ENCODE data around the gene COL23A1. TPM values are rescaled to one million over a fixed set of nuclear protein-coding genes. Genes with fewer than 3 reads are reported as not detected.

The COL23A1 gene
- total and polyA plus RNA-seq, 5 donors from 2014 or later: not detected

DNA sequence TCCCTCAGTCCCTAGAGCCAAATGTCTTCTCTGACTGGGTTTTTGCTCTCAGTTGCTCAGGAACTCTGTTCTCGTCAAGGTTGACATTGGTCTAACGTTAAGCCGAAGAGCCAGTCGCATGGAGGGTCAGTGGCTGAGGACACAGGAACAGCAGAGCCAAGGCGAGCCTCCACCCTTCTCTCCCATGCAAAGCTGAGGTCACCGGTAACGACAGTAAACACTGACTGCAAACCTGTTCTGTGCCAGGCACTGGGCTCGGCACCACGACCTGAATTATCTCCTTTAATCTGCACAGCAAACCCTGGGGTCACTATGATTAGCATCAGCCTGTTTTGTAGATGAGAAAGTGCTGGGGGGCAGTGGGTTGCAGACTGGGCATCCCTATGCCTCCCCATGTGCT is 171.0 kb downstream of the COL23A1 start:
- Histone ChIP-seq H3K36me3 (ENCODE audit: control insufficient read depth, insufficient read depth, low read length) (no peaks in the 10 kb centered on the region), H3K4me3 (ENCODE audit: low read depth, low read length) (no peak overlapping the region), H3K9me3 (ENCODE audit: control insufficient read depth in 2 of 2, low read length in 2 of 2) (no peaks in the 10 kb centered on the region), H3K27me3 (ENCODE audit: control insufficient read depth, insufficient read depth, low read length) (no peaks in the 10 kb centered on the region), H3K27ac (ENCODE audit: insufficient read depth, low read length, poor library complexity, severe bottlenecking) (no peak overlapping the region), H3K4me1 (ENCODE audit: control insufficient read depth, insufficient read depth, low read length, poor library complexity, severe bottlenecking) (no peaks in the 10 kb centered on the region)
- Mint-ChIP-seq H3K36me3 (no peaks in the 10 kb centered on the region), H3K9me3 (no peaks in the 10 kb centered on the region), H3K27me3 (peaks cover 5% of the 10 kb centered on the region), H3K27ac (no peak overlapping the region), H3K4me1 (peaks cover 0 to 3% (median 0%) of the 10 kb centered on the region in 4 donors), H3K4me3 (no peak overlapping the region)
- ATAC-seq (ENCODE audit: low read depth in 2 of 2): no peak
- DNase-seq: no peak

DNA sequence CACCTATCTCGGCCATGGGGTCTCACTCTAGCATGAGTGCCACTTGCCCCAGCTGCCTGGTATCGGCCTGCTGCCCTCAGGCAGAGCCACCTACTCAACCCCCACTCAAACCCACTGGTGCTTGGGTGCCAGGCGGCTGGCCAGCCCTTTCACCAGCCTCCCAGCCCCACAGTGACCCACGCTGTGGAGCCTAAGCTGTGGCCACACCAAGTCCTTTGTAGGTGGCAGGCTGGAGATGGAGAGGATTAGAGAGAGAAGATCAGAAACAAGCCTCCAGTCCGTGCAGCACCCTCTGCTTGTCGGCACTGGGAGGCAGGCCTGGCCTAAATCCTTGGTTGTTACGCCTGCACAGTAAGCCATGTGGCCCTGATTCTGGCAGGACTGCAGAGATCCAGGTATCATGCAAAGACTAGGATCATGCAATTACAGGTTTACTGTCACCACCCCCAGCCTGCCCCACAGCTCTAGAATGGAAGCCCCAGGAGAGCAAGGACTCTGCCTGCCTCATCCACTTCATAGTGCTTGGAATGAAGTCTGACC is 171.7 kb downstream of the COL23A1 start:
- DNase-seq: no peak
- Histone ChIP-seq H3K36me3 (ENCODE audit: control insufficient read depth, insufficient read depth, low read length) (no peaks in the 10 kb centered on the region), H3K27me3 (ENCODE audit: control insufficient read depth, insufficient read depth, low read length) (no peaks in the 10 kb centered on the region), H3K4me3 (ENCODE audit: low read depth, low read length) (no peak overlapping the region), H3K27ac (ENCODE audit: insufficient read depth, low read length, poor library complexity, severe bottlenecking) (no peak overlapping the region), H3K4me1 (ENCODE audit: control insufficient read depth, insufficient read depth, low read length, poor library complexity, severe bottlenecking) (no peaks in the 10 kb centered on the region), H3K9me3 (ENCODE audit: control insufficient read depth in 2 of 2, low read length in 2 of 2) (no peaks in the 10 kb centered on the region)
- ATAC-seq (ENCODE audit: low read depth in 2 of 2): no peak
- no peaks in the 10 kb centered on the region for H3K9me3 Mint-ChIP-seq
- H3K4me1 Mint-ChIP-seq: peaks cover 0 to 3% (median 0%) of the 10 kb centered on the region in 4 donors
- no peaks in the 10 kb centered on the region for H3K36me3 Mint-ChIP-seq
- H3K4me3 Mint-ChIP-seq: no peak overlapping the region
- no peak overlapping the region for H3K27ac Mint-ChIP-seq
- peaks cover 5% of the 10 kb centered on the region for H3K27me3 Mint-ChIP-seq

DNA sequence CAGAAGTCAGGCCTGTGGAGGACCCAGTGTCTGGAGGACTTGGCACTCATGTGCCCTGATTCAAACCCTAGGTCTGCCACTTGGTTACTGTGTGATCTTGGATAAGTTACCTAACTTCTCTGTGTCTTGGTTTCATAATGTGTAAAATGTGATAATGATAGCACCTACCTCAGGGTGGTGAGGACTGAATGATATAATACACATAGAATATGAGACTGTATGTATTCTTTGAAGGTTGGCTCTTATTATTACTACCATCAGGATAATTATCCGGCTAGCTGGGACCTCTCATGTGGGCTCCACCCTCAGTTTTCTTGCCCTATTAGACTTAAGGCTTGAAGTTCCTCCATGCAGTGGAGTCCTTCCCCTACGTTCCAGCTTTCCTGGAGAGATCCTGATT is 172.2 kb downstream of the COL23A1 start:
- no peak for ATAC-seq (ENCODE audit: low read depth in 2 of 2)
- Histone ChIP-seq H3K9me3 (ENCODE audit: control insufficient read depth in 2 of 2, low read length in 2 of 2) (no peaks in the 10 kb centered on the region), H3K36me3 (ENCODE audit: control insufficient read depth, insufficient read depth, low read length) (no peaks in the 10 kb centered on the region), H3K27me3 (ENCODE audit: control insufficient read depth, insufficient read depth, low read length) (no peaks in the 10 kb centered on the region), H3K4me1 (ENCODE audit: control insufficient read depth, insufficient read depth, low read length, poor library complexity, severe bottlenecking) (no peaks in the 10 kb centered on the region), H3K27ac (ENCODE audit: insufficient read depth, low read length, poor library complexity, severe bottlenecking) (no peak overlapping the region), H3K4me3 (ENCODE audit: low read depth, low read length) (no peak overlapping the region)
- DNase-seq: no peak
- H3K4me1 Mint-ChIP-seq: peaks cover 0 to 3% (median 0%) of the 10 kb centered on the region in 4 donors
- peaks cover 5% of the 10 kb centered on the region for H3K27me3 Mint-ChIP-seq
- H3K9me3 Mint-ChIP-seq: no peaks in the 10 kb centered on the region
- H3K4me3 Mint-ChIP-seq: no peak overlapping the region
- no peaks in the 10 kb centered on the region for H3K36me3 Mint-ChIP-seq
- H3K27ac Mint-ChIP-seq: no peak overlapping the region

DNA sequence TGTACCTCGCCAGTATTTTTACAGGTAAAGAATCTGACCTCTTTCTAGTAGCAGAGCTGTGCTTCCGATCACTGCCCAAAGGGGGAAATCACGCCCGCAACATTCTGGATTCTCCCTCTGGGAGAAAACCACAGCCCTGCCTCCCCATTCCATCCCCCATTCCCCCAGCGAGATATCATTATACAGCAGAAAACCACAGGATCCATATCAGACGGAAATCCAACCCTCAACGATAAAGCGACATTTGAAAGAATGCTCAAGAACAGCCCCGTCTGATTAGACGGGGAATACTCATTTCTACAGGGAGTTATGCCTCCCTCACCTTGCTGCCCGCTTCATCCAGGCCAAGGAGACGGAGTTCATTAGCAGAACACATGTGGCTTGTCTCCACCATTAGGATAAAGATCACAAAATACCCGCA is 172.8 kb downstream of the COL23A1 start:
- H3K27ac Mint-ChIP-seq: no peak overlapping the region
- DNase-seq: no peak

DNA sequence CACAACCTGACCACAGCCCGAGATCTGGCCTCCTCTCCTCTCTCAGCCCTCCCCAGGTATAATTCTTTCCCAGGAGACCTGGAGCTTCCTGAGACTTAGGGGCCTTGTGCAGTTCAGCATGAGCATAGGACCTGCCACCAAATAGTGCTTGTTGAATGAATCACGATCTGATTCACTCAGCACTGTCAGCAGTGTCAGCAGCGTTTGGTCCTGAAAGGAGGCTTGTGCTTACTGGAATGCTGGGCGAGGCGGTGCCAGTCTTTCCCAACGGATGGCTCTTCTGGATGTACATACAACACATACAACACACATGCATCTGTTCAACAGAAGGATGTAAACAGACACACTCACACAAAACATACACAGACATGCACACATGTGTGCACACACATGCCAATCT is 173.3 kb downstream of the COL23A1 start:
- Histone ChIP-seq H3K27ac (ENCODE audit: insufficient read depth, low read length, poor library complexity, severe bottlenecking) (no peak overlapping the region), H3K9me3 (ENCODE audit: control insufficient read depth in 2 of 2, low read length in 2 of 2) (no peaks in the 10 kb centered on the region), H3K27me3 (ENCODE audit: control insufficient read depth, insufficient read depth, low read length) (no peaks in the 10 kb centered on the region), H3K4me1 (ENCODE audit: control insufficient read depth, insufficient read depth, low read length, poor library complexity, severe bottlenecking) (no peaks in the 10 kb centered on the region), H3K36me3 (ENCODE audit: control insufficient read depth, insufficient read depth, low read length) (no peaks in the 10 kb centered on the region), H3K4me3 (ENCODE audit: low read depth, low read length) (no peak overlapping the region)
- no peak for ATAC-seq (ENCODE audit: low read depth in 2 of 2)
- Mint-ChIP-seq H3K4me3 (no peak overlapping the region), H3K9me3 (no peaks in the 10 kb centered on the region), H3K36me3 (no peaks in the 10 kb centered on the region), H3K4me1 (peaks cover 0 to 3% (median 0%) of the 10 kb centered on the region in 4 donors), H3K27me3 (peaks cover 5% of the 10 kb centered on the region), H3K27ac (no peak overlapping the region)
- no peak for DNase-seq

More for the DNA sequence above, 172.8 kb downstream of the COL23A1 start:
- no peak overlapping the region for H3K4me3 Mint-ChIP-seq
- no peaks in the 10 kb centered on the region for H3K9me3 ChIP-seq (ENCODE audit: control insufficient read depth in 2 of 2, low read length in 2 of 2)
- H3K27me3 Mint-ChIP-seq: peaks cover 5% of the 10 kb centered on the region
- H3K4me1 ChIP-seq (ENCODE audit: control insufficient read depth, insufficient read depth, low read length, poor library complexity, severe bottlenecking): no peaks in the 10 kb centered on the region
- no peaks in the 10 kb centered on the region for H3K27me3 ChIP-seq (ENCODE audit: control insufficient read depth, insufficient read depth, low read length)
- H3K4me1 Mint-ChIP-seq: peaks cover 0 to 3% (median 0%) of the 10 kb centered on the region in 4 donors
- H3K36me3 Mint-ChIP-seq: no peaks in the 10 kb centered on the region
- H3K36me3 ChIP-seq (ENCODE audit: control insufficient read depth, insufficient read depth, low read length): no peaks in the 10 kb centered on the region
- H3K27ac ChIP-seq (ENCODE audit: insufficient read depth, low read length, poor library complexity, severe bottlenecking): no peak overlapping the region
- no peaks in the 10 kb centered on the region for H3K9me3 Mint-ChIP-seq
- no peak overlapping the region for H3K4me3 ChIP-seq (ENCODE audit: low read depth, low read length)
- no peak for ATAC-seq (ENCODE audit: low read depth in 2 of 2)

DNA sequence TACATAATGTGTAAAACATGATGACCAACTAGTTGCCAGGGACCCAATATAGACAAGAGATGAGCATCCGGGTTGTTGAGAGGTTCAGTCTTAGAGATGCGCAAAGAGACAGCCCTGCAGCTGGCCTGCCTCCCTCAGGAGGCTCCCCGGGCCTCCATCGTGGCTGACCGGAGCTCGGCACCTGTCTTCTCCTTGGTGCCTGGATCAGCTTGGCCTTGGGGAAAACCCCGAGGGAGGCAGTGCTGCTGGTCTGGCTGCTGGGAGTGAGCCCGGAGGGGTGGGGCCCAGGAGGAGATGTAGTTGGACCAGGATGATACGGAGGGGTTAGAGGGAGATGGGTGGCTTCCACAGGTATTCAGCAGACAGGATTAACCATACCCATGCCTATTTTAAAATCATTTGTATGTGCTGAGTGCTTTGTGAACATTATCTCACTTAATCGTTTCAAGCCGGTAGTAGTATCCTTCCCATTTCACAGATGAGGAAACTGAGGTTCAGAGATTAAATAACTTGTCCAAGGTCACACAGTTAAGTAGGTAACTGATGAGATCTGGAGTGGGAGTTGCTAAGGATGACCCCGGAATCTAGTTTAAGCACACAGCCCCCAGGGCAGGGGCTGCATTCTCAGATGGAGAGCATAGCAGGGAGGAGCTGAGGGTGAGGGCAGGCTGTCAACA is 173.8 kb downstream of the COL23A1 start:
- H3K27me3 Mint-ChIP-seq: peaks cover 5% of the 10 kb centered on the region
- ATAC-seq (ENCODE audit: low read depth in 2 of 2): no peak
- H3K27ac Mint-ChIP-seq: no peak overlapping the region
- no peak overlapping the region for H3K4me3 Mint-ChIP-seq
- no peaks in the 10 kb centered on the region for H3K9me3 Mint-ChIP-seq
- no peak for DNase-seq
- no peaks in the 10 kb centered on the region for H3K4me1 ChIP-seq (ENCODE audit: control insufficient read depth, insufficient read depth, low read length, poor library complexity, severe bottlenecking)
- H3K36me3 Mint-ChIP-seq: no peaks in the 10 kb centered on the region
- no peaks in the 10 kb centered on the region for H3K27me3 ChIP-seq (ENCODE audit: control insufficient read depth, insufficient read depth, low read length)
- no peaks in the 10 kb centered on the region for H3K9me3 ChIP-seq (ENCODE audit: control insufficient read depth in 2 of 2, low read length in 2 of 2)
- H3K4me3 ChIP-seq (ENCODE audit: low read depth, low read length): no peak overlapping the region
- peaks cover 0 to 3% (median 0%) of the 10 kb centered on the region in 4 donors for H3K4me1 Mint-ChIP-seq
- H3K36me3 ChIP-seq (ENCODE audit: control insufficient read depth, insufficient read depth, low read length): no peaks in the 10 kb centered on the region
- H3K27ac ChIP-seq (ENCODE audit: insufficient read depth, low read length, poor library complexity, severe bottlenecking): no peak overlapping the region

DNA sequence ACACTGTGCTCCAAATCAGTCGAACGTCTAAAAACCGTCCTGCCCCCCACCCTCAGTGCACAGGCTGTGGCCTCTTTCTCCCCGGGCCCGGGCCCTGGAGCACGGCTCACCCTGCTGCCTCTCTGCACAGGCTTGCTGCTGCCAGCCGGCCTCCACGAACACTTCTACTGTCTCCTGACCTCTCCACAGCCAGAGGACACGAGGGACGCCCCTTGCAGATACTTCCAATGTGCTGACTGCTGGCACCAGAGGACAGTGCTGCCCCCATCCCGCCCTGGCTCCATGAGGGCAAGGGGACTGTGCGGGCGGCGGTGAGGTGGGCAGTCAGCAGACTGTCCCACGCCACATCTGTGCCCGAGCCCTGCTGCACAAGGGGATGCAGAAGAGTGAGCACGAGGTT is 174.8 kb downstream of the COL23A1 start:
- H3K36me3 ChIP-seq (ENCODE audit: control insufficient read depth, insufficient read depth, low read length): no peaks in the 10 kb centered on the region
- DNase-seq (no peak), ATAC-seq (ENCODE audit: low read depth in 2 of 2) (no peak)
- no peaks in the 10 kb centered on the region for H3K27me3 ChIP-seq (ENCODE audit: control insufficient read depth, insufficient read depth, low read length)
- H3K9me3 ChIP-seq (ENCODE audit: control insufficient read depth in 2 of 2, low read length in 2 of 2): no peaks in the 10 kb centered on the region
- Mint-ChIP-seq H3K4me3 (no peak overlapping the region), H3K27me3 (peaks cover 5% of the 10 kb centered on the region), H3K36me3 (no peaks in the 10 kb centered on the region), H3K4me1 (peaks cover 0 to 3% (median 0%) of the 10 kb centered on the region in 4 donors), H3K9me3 (no peaks in the 10 kb centered on the region), H3K27ac (no peak overlapping the region)
- H3K4me1 ChIP-seq (ENCODE audit: control insufficient read depth, insufficient read depth, low read length, poor library complexity, severe bottlenecking): no peaks in the 10 kb centered on the region
- H3K4me3 ChIP-seq (ENCODE audit: low read depth, low read length): no peak overlapping the region
- H3K27ac ChIP-seq (ENCODE audit: insufficient read depth, low read length, poor library complexity, severe bottlenecking): no peak overlapping the region

DNA sequence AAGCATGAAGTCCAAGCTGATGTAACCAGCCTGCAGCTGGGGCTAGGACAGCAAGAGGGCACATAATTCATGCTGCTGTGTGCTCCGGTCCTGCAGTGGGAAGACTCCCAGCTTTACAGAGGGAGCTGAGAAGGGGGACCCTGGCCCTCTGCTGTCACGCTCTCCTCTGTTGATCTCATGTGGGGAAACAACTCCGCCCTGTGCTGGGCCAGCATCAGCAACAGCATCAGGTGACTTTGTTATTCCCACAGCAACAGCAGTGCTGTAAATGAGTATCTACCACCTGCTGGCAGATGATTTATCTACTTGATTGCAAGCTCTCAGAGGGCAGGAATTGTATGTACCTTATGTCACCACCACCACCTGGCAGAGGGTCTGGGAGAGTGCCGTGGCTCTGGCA is 176.2 kb downstream of the COL23A1 start:
- no peaks in the 10 kb centered on the region for H3K36me3 ChIP-seq (ENCODE audit: control insufficient read depth, insufficient read depth, low read length)
- no peaks in the 10 kb centered on the region for H3K27me3 ChIP-seq (ENCODE audit: control insufficient read depth, insufficient read depth, low read length)
- Mint-ChIP-seq H3K27ac (no peak overlapping the region), H3K4me1 (peaks cover 0 to 3% (median 0%) of the 10 kb centered on the region in 4 donors), H3K27me3 (peaks cover 4% of the 10 kb centered on the region), H3K36me3 (no peaks in the 10 kb centered on the region), H3K4me3 (no peak overlapping the region), H3K9me3 (no peaks in the 10 kb centered on the region)
- DNase-seq (no peak), ATAC-seq (ENCODE audit: low read depth in 2 of 2) (no peak)
- no peaks in the 10 kb centered on the region for H3K4me1 ChIP-seq (ENCODE audit: control insufficient read depth, insufficient read depth, low read length, poor library complexity, severe bottlenecking)
- H3K4me3 ChIP-seq (ENCODE audit: low read depth, low read length): no peak overlapping the region
- H3K27ac ChIP-seq (ENCODE audit: insufficient read depth, low read length, poor library complexity, severe bottlenecking): no peak overlapping the region
- no peaks in the 10 kb centered on the region for H3K9me3 ChIP-seq (ENCODE audit: control insufficient read depth in 2 of 2, low read length in 2 of 2)

Measured in CD4-positive, CD25-positive, alpha-beta regulatory T cell (primary cell).